LNCAP (cell line): ENCODE data around the gene CCDC171.

ENCODE experiments used
- CTCF ChIP-seq: fragments of 450-650 bp; IDR thresholded peaks from 2 replicates; pipeline ENCODE4 v1.5.1; 2017; ENCODE audit warnings: mild to moderate bottlenecking

Gene CCDC171

GRCh38 chr9:16023446-16023845, 470.6 kb downstream of the CCDC171 start:
- TF ChIP-seq CTCF, result no peak
